GM12873 (cell line): Measurements from ENCODE around the gene FAM216B.

Source experiments
- CTCF ChIP-seq: IDR thresholded peaks from 2 replicates; pipeline ENCODE4 v1.5.1; 2012; ENCODE audit warnings: low read depth, mild to moderate bottlenecking, moderate library complexity, low read length, control low read depth; ENCODE audit not compliant: insufficient read depth; ENCODE audit errors: missing control alignments

FAM216B gene

GRCh38 chr13:42746866-42747265, 34.5 kb upstream of the FAM216B start:
- no peak for TF ChIP-seq CTCF

- TF ChIP-seq CTCF = no peak
Measured at GRCh38 chr13:42747399-42747873, 33.9 kb upstream of the FAM216B start.

- TF ChIP-seq CTCF = no peak
Measured at GRCh38 chr13:42750794-42751193, 30.6 kb upstream of the FAM216B start.

- no peak for TF ChIP-seq CTCF
Measured at GRCh38 chr13:42751693-42752092, 29.7 kb upstream of the FAM216B start.

GRCh38 chr13:42752731-42753130, 28.7 kb upstream of the FAM216B start:
- TF ChIP-seq CTCF = no peak

- TF ChIP-seq CTCF = no peak
Measured at GRCh38 chr13:42753697-42754096, 27.7 kb upstream of the FAM216B start.

GRCh38 chr13:42754801-42755510, 26.4 kb upstream of the FAM216B start:
- no peak for TF ChIP-seq CTCF
